CD4-positive, alpha-beta memory T cell (primary cell): Measurements from ENCODE around the gene DYNC1I1. TPM values are rescaled to one million over a fixed set of nuclear protein-coding genes. Genes with fewer than 3 reads are reported as not detected.

ENCODE experiments used
- CTCF ChIA-PET: fragments of 350-600 bp; sonication (Branson Sonifier 250); formaldehyde crosslinking; loops from one replicate; lab custom pipeline; 2021; ENCODE audit warnings: inconsistent platforms; ENCODE audit not compliant: partially characterized antibody; lab: Charles Lee
- POLR2A ChIA-PET: fragments of 350-600 bp; sonication (Branson Sonifier 250); formaldehyde crosslinking; loops from one replicate; lab custom pipeline; 2021; ENCODE audit not compliant: partially characterized antibody; lab: Charles Lee
- DNase-seq, 5 donors: peaks; one replicate each; pipeline versions ENCODE4 v3.0.0 to v3.0.0-alpha.2; 2020 to 2022; ENCODE audit warnings: mixed read lengths in 1 of 5
- H3K27ac ChIP-seq: one replicate; pipeline ENCODE4 v1.7.0; 2013; ENCODE audit warnings: low read depth, low read length
- H3K27me3 ChIP-seq: 2 replicates; pipeline ENCODE4 v1.7.0; 2013; ENCODE audit warnings: mild to moderate bottlenecking, low read length, moderate library complexity; ENCODE audit not compliant: insufficient read depth
- H3K36me3 ChIP-seq: 2 replicates; pipeline ENCODE4 v1.7.0; 2013; ENCODE audit warnings: mild to moderate bottlenecking, low read length, moderate library complexity; ENCODE audit not compliant: insufficient read depth
- H3K4me1 ChIP-seq: 2 replicates; pipeline ENCODE4 v1.7.0; 2013; ENCODE audit warnings: mild to moderate bottlenecking, low read length, moderate library complexity; ENCODE audit not compliant: insufficient read depth
- H3K4me3 ChIP-seq, 2 donors: one replicate each; pipeline ENCODE4 v1.7.0; 2013; ENCODE audit warnings: low read length in 2 of 2, mild to moderate bottlenecking in 1 of 2
- H3K9me3 ChIP-seq, 2 donors: one replicate each; pipeline ENCODE4 v1.7.0; 2013; ENCODE audit warnings: low read length in 2 of 2, control low read depth in 1 of 2; ENCODE audit not compliant: control insufficient read depth in 1 of 2
- H3K27ac Mint-ChIP-seq, 7 donors: one replicate each; pipeline ENCODE4 v1.8.0; 2020 to 2021; ENCODE audit warnings: mixed read lengths in 7 of 7, mild to moderate bottlenecking in 6 of 7, inconsistent platforms in 3 of 7, moderate library complexity in 3 of 7
- H3K27me3 Mint-ChIP-seq, 2 donors: one replicate each; pipeline ENCODE4 v1.8.0; 2020 to 2021; ENCODE audit warnings: mixed read lengths in 2 of 2
- H3K36me3 Mint-ChIP-seq, 2 donors: one replicate each; pipeline ENCODE4 v1.8.0; 2020 to 2021; ENCODE audit warnings: mixed read lengths in 2 of 2, inconsistent platforms in 1 of 2, mild to moderate bottlenecking in 1 of 2
- H3K4me1 Mint-ChIP-seq, 4 donors: one replicate each; pipeline ENCODE4 v1.8.0; 2020 to 2021; ENCODE audit warnings: mixed read lengths in 4 of 4, mild to moderate bottlenecking in 1 of 4
- H3K4me3 Mint-ChIP-seq, 8 donors: one replicate each; pipeline ENCODE4 v1.8.0; 2020 to 2021; ENCODE audit warnings: mixed read lengths in 8 of 8, mild to moderate bottlenecking in 7 of 8, moderate library complexity in 6 of 8, inconsistent platforms in 3 of 8
- H3K9me3 Mint-ChIP-seq, 8 donors: one replicate each; pipeline ENCODE4 v1.8.0; 2020 to 2021; ENCODE audit warnings: mixed read lengths in 8 of 8, mild to moderate bottlenecking in 5 of 8, inconsistent platforms in 3 of 8, moderate library complexity in 1 of 8
- intact Hi-C: fragments of 100-400 bp; cut with micrococcal nuclease; formaldehyde crosslinking; loops from one replicate; pipeline ENCODE4 v1.15.1; 2023
- polyA plus RNA-seq, 2 donors: library from polyadenylated mRNA; unstranded; fragments of 300-500 nt; fragmentation: Illumina TruSeq; gene quantifications; one replicate each; pipeline ENCODE4 v1.2.3, GENCODE V29; 2021
- total RNA-seq, 2 experiments: library from RNA; stranded (reverse); gene quantifications; one replicate each; pipeline ENCODE4 v1.2.3, GENCODE V29; 2021

The DYNC1I1 gene
- total and polyA plus RNA-seq, 4 experiments from 2014 or later: 0.33 TPM; not detected in 3

GRCh38 chr7:95897557-95898251 is 125.3 kb downstream of the DYNC1I1 start:
- H3K36me3 Mint-ChIP-seq: no peaks in the 10 kb centered on the region

GRCh38 chr7:95899919-95900513 is 127.7 kb downstream of the DYNC1I1 start:
- Histone ChIP-seq H3K9me3 (no peaks in the 10 kb centered on the region), H3K4me1 (no peaks in the 10 kb centered on the region), H3K4me3 (no peak overlapping the region), H3K36me3 (no peaks in the 10 kb centered on the region), H3K27me3 (no peaks in the 10 kb centered on the region), H3K27ac (no peak overlapping the region)
- Mint-ChIP-seq H3K36me3 (no peaks in the 10 kb centered on the region), H3K4me1 (no peaks in the 10 kb centered on the region), H3K4me3 (no peak overlapping the region), H3K27me3 (peaks cover 2% of the 10 kb centered on the region in 2 donors), H3K9me3 (no peaks in the 10 kb centered on the region), H3K27ac (no peak overlapping the region)
- DNase-seq: no peak
- ChIA-PET CTCF (interaction anchor here (1.1 kb wide), 1 partner anchor 13 kb away, joined by 4 read pairs; no protein-coding TSS in a partner anchor), POLR2A (no interaction called here)
- intact Hi-C loops: no loop called here

More at GRCh38 chr7:95897557-95898251, 125.3 kb downstream of the DYNC1I1 start:
- Histone ChIP-seq H3K4me1 (no peaks in the 10 kb centered on the region), H3K27me3 (no peaks in the 10 kb centered on the region), H3K4me3 (no peak overlapping the region), H3K27ac (no peak overlapping the region), H3K9me3 (no peaks in the 10 kb centered on the region), H3K36me3 (no peaks in the 10 kb centered on the region)
- ChIA-PET CTCF (no interaction called here), POLR2A (no interaction called here)
- H3K9me3 Mint-ChIP-seq: no peaks in the 10 kb centered on the region
- H3K4me3 Mint-ChIP-seq: no peak overlapping the region
- H3K4me1 Mint-ChIP-seq: no peaks in the 10 kb centered on the region
- no peak for DNase-seq
- H3K27ac Mint-ChIP-seq: no peak overlapping the region
- intact Hi-C loops: no loop called here
- H3K27me3 Mint-ChIP-seq: peaks cover 0 to 2% of the 10 kb centered on the region in 2 donors

- H3K4me3 ChIP-seq: no peak overlapping the region
- H3K9me3 Mint-ChIP-seq: no peaks in the 10 kb centered on the region
Observed at GRCh38 chr7:95901006-95901405, 128.7 kb downstream of the DYNC1I1 start.

GRCh38 chr7:95904099-95904498 is 131.7 kb downstream of the DYNC1I1 start:
- intact Hi-C loops: no loop called here

More at GRCh38 chr7:95901006-95901405, 128.7 kb downstream of the DYNC1I1 start:
- Histone ChIP-seq H3K27ac (no peak overlapping the region), H3K9me3 (no peaks in the 10 kb centered on the region), H3K27me3 (no peaks in the 10 kb centered on the region), H3K36me3 (no peaks in the 10 kb centered on the region), H3K4me1 (no peaks in the 10 kb centered on the region)
- no peaks in the 10 kb centered on the region for H3K4me1 Mint-ChIP-seq
- ChIA-PET CTCF (interaction anchor here (1.1 kb wide), 1 partner anchor 12 kb away, joined by 4 read pairs; no protein-coding TSS in a partner anchor), POLR2A (no interaction called here)
- intact Hi-C loops: no loop called here
- peaks cover 2 to 4% of the 10 kb centered on the region in 2 donors for H3K27me3 Mint-ChIP-seq
- DNase-seq: no peak
- no peak overlapping the region for H3K27ac Mint-ChIP-seq
- H3K4me3 Mint-ChIP-seq: no peak overlapping the region
- H3K36me3 Mint-ChIP-seq: no peaks in the 10 kb centered on the region

GRCh38 chr7:95905167-95905566 is 132.8 kb downstream of the DYNC1I1 start:
- CTCF ChIA-PET: interaction anchor here (3.6 kb wide), 1 partner anchor 11 kb away, joined by 17 read pairs; no protein-coding TSS in a partner anchor
- DNase-seq: no peak

More at GRCh38 chr7:95904099-95904498, 131.7 kb downstream of the DYNC1I1 start:
- H3K27ac Mint-ChIP-seq: no peak overlapping the region
- no peaks in the 10 kb centered on the region for H3K36me3 Mint-ChIP-seq
- no peaks in the 10 kb centered on the region for H3K4me1 Mint-ChIP-seq
- H3K4me3 Mint-ChIP-seq: no peak overlapping the region
- H3K27me3 Mint-ChIP-seq: peaks cover 11 to 14% of the 10 kb centered on the region in 2 donors
- no peak for DNase-seq
- Histone ChIP-seq H3K4me1 (no peaks in the 10 kb centered on the region), H3K9me3 (no peaks in the 10 kb centered on the region), H3K27ac (no peak overlapping the region), H3K27me3 (no peaks in the 10 kb centered on the region), H3K4me3 (no peak overlapping the region), H3K36me3 (no peaks in the 10 kb centered on the region)
- ChIA-PET CTCF (interaction anchor here (3.6 kb wide), 1 partner anchor 12 kb away, joined by 17 read pairs; no protein-coding TSS in a partner anchor), POLR2A (no interaction called here)
- no peaks in the 10 kb centered on the region for H3K9me3 Mint-ChIP-seq

GRCh38 chr7:95906851-95907250 is 134.5 kb downstream of the DYNC1I1 start:
- no peak overlapping the region for H3K27ac ChIP-seq
- CTCF ChIA-PET: interaction anchor here (1.5 to 3.6 kb wide), 2 partner anchors 9 to 11 kb away, joined by 3 to 17 read pairs; no protein-coding TSS in a partner anchor
- POLR2A ChIA-PET: no interaction called here
- Mint-ChIP-seq H3K27me3 (peaks cover 21 to 24% of the 10 kb centered on the region in 2 donors), H3K9me3 (no peaks in the 10 kb centered on the region), H3K4me3 (no peak overlapping the region), H3K27ac (no peak overlapping the region), H3K36me3 (no peaks in the 10 kb centered on the region), H3K4me1 (no peaks in the 10 kb centered on the region)
- H3K27me3 ChIP-seq: no peaks in the 10 kb centered on the region
- no peaks in the 10 kb centered on the region for H3K9me3 ChIP-seq
- DNase-seq: no peak
- no peaks in the 10 kb centered on the region for H3K36me3 ChIP-seq
- intact Hi-C loops: no loop called here
- no peaks in the 10 kb centered on the region for H3K4me1 ChIP-seq
- no peak overlapping the region for H3K4me3 ChIP-seq

More at GRCh38 chr7:95905167-95905566, 132.8 kb downstream of the DYNC1I1 start:
- POLR2A ChIA-PET: no interaction called here
- peaks cover 14 to 16% of the 10 kb centered on the region in 2 donors for H3K27me3 Mint-ChIP-seq
- H3K27me3 ChIP-seq: no peaks in the 10 kb centered on the region
- H3K4me1 ChIP-seq: no peaks in the 10 kb centered on the region
- no peaks in the 10 kb centered on the region for H3K36me3 ChIP-seq
- H3K27ac Mint-ChIP-seq: no peak overlapping the region
- H3K36me3 Mint-ChIP-seq: no peaks in the 10 kb centered on the region
- intact Hi-C loops: no loop called here
- no peak overlapping the region for H3K27ac ChIP-seq
- H3K9me3 Mint-ChIP-seq: no peaks in the 10 kb centered on the region
- no peaks in the 10 kb centered on the region for H3K4me1 Mint-ChIP-seq
- no peaks in the 10 kb centered on the region for H3K9me3 ChIP-seq
- H3K4me3 Mint-ChIP-seq: no peak overlapping the region
- H3K4me3 ChIP-seq: no peak overlapping the region

- no peak for DNase-seq
- no peaks in the 10 kb centered on the region for H3K36me3 Mint-ChIP-seq
- Histone ChIP-seq H3K9me3 (no peaks in the 10 kb centered on the region), H3K4me3 (no peak overlapping the region), H3K36me3 (no peaks in the 10 kb centered on the region), H3K27me3 (no peaks in the 10 kb centered on the region), H3K4me1 (no peaks in the 10 kb centered on the region), H3K27ac (no peak overlapping the region)
- H3K4me1 Mint-ChIP-seq: no peaks in the 10 kb centered on the region
- H3K27me3 Mint-ChIP-seq: peaks cover 21 to 24% of the 10 kb centered on the region in 2 donors
- H3K27ac Mint-ChIP-seq: no peak overlapping the region
- no peaks in the 10 kb centered on the region for H3K9me3 Mint-ChIP-seq
- POLR2A ChIA-PET: no interaction called here
- intact Hi-C loops: no loop called here
- CTCF ChIA-PET: interaction anchor here (3.6 kb wide), 1 partner anchor 8 kb away, joined by 17 read pairs; no protein-coding TSS in a partner anchor
- no peak overlapping the region for H3K4me3 Mint-ChIP-seq
Observed at GRCh38 chr7:95907337-95907736, 135.0 kb downstream of the DYNC1I1 start.
